GM12878 (cell line): ENCODE measurements around the gene SMOC1. TPM values are rescaled to one million over a fixed set of nuclear protein-coding genes. Genes with fewer than 3 reads are reported as not detected.

Experiments used
- ATAC-seq: fragments of 200-7000 bp; cut with Tn5 transposase; 3 replicates; pipeline ENCODE4 v1.9.1; 2020; ENCODE audit warnings: mild to moderate bottlenecking, moderate library complexity
- BruUV-seq: library from RNA; stranded (reverse); fragments of 400-500 nt; replicated peaks from 2 replicates; lab custom pipeline; 2021; lab: Mats Ljungman, UMichigan
- CTCF ChIA-PET: fragments of 300-600 bp; sonication (Branson Sonifier 250); formaldehyde crosslinking; extraction: SDS; loops from one replicate; lab custom pipeline; 2021; ENCODE audit warnings: inconsistent platforms; lab: Yijun Ruan, JAX
- POLR2A ChIA-PET: fragments of 350-600 bp; formaldehyde crosslinking; extraction: SDS; loops from one replicate; lab custom pipeline; 2021; ENCODE audit warnings: inconsistent platforms; lab: Charles Lee
- RAD21 ChIA-PET: fragments of 300-600 bp; sonication (Branson Sonifier 250); formaldehyde crosslinking; loops from one replicate; lab custom pipeline; 2023; ENCODE audit warnings: antibody characterized with exemption; ENCODE audit not compliant: unreplicated experiment; lab: Charles Lee
- SMC1A ChIA-PET: fragments of 300-600 bp; sonication (Branson Sonifier 250); formaldehyde crosslinking; loops from one replicate; lab custom pipeline; 2023; ENCODE audit not compliant: unreplicated experiment, uncharacterized antibody; lab: Charles Lee
- DNase-seq: peaks from one replicate; pipeline ENCODE4 v3.0.0-alpha.2; 2011; ENCODE audit warnings: low read depth, low spot score
- FAIRE-seq: peaks from 3 replicates; lab custom pipeline; 2011; peaks lifted over from hg19 to GRCh38; lab: Jason Lieb, UNC
- H2AFZ ChIP-seq: 2 replicates; pipeline ENCODE4 v1.6.0; 2011; ENCODE audit warnings: low read depth, low read length, control low read depth; ENCODE audit not compliant: control insufficient read depth
- H3K27ac ChIP-seq: 2 replicates; pipeline ENCODE4 v1.5.1; 2011; ENCODE audit warnings: control low read depth; ENCODE audit not compliant: control insufficient read depth, insufficient read depth
- H3K27me3 ChIP-seq, 2 experiments: replicated peaks in 1 of 2; 2 replicates each; pipeline versions ENCODE4 v1.6.0 to v1.6.1; 2011; ENCODE audit warnings: low read length in 1 of 2; ENCODE audit not compliant: control insufficient read depth in 2 of 2, insufficient read depth in 2 of 2
- H3K36me3 ChIP-seq, 2 experiments: 2 replicates each; pipeline ENCODE4 v1.5.1; 2011; ENCODE audit warnings: low read length in 1 of 2; ENCODE audit not compliant: control insufficient read depth in 2 of 2, insufficient read depth in 2 of 2
- H3K4me1 ChIP-seq: 2 replicates; pipeline ENCODE4 v1.6.1; 2011; ENCODE audit warnings: mild to moderate bottlenecking, low read length, moderate library complexity, mixed read lengths; ENCODE audit not compliant: control insufficient read depth, insufficient read depth
- H3K4me2 ChIP-seq: 2 replicates; pipeline ENCODE4 v1.6.0; 2011; ENCODE audit warnings: control low read depth; ENCODE audit not compliant: control insufficient read depth, insufficient read depth
- H3K4me3 ChIP-seq: fragments of 200-600 bp; sonication (generic); 2 replicates; pipeline ENCODE4 v1.5.1; 2016
- H3K79me2 ChIP-seq: 2 replicates; pipeline ENCODE4 v1.6.0; 2011; ENCODE audit warnings: low read length; ENCODE audit not compliant: control insufficient read depth, insufficient read depth
- H3K9ac ChIP-seq: 2 replicates; pipeline ENCODE4 v1.8.0; 2011; ENCODE audit warnings: low read length, control low read depth, mixed read lengths; ENCODE audit not compliant: control insufficient read depth, insufficient read depth
- H3K9me3 ChIP-seq: replicated peaks from 3 replicates; pipeline ENCODE4 v1.5.1; 2011; ENCODE audit warnings: mild to moderate bottlenecking, low read length; ENCODE audit not compliant: control insufficient read depth, insufficient read depth
- H4K20me1 ChIP-seq: 2 replicates; pipeline ENCODE4 v1.6.0; 2011; ENCODE audit not compliant: control insufficient read depth, insufficient read depth
- EZH2 ChIP-seq: IDR thresholded peaks from 2 replicates; pipeline ENCODE4 v1.6.1; 2012; ENCODE audit warnings: low read depth, mild to moderate bottlenecking, control low read depth, inconsistent platforms, low read length, borderline replicate concordance; ENCODE audit not compliant: control insufficient read depth
- KLF5 ChIP-seq: fragments of 450-650 bp; IDR thresholded peaks from 2 replicates; pipeline ENCODE4 v1.6.1; 2014; ENCODE audit warnings: mild to moderate bottlenecking; ENCODE audit not compliant: partially characterized antibody
- MYC ChIP-seq: IDR thresholded peaks from 2 replicates; pipeline ENCODE4 v1.6.1; 2011; ENCODE audit warnings: mild to moderate bottlenecking, low read length, moderate library complexity, inconsistent platforms; ENCODE audit not compliant: insufficient read depth, insufficient replicate concordance, insufficient read length, severe bottlenecking
- RUNX3 ChIP-seq: IDR thresholded peaks from 2 replicates; pipeline ENCODE4 v1.6.1; 2012; ENCODE audit warnings: low read length, inconsistent platforms
- SIX5 ChIP-seq: IDR thresholded peaks from 2 replicates; pipeline ENCODE4 v1.6.1; 2011; ENCODE audit warnings: mild to moderate bottlenecking, low read depth, low read length, moderate library complexity; ENCODE audit not compliant: severe bottlenecking
- TBL1XR1 ChIP-seq: IDR thresholded peaks from 2 replicates; pipeline ENCODE4 v1.6.1; 2012; ENCODE audit warnings: low read depth, low read length, improper control_type of control experiment
- TCF3 ChIP-seq: IDR thresholded peaks from 2 replicates; pipeline ENCODE4 v1.6.1; 2012; ENCODE audit warnings: low read depth, mild to moderate bottlenecking, low read length, borderline replicate concordance; ENCODE audit not compliant: insufficient read depth
- WGBS: methylation state at CpG from one replicate; pipeline ENCODE4 v1.1.6; 2016; ENCODE audit warnings: low lambda C conversion rate; ENCODE audit not compliant: insufficient replicate concordance, insufficient coverage; ENCODE audit errors: missing lambda C conversion rate; 5-methylcytosine and 5-hydroxymethylcytosine counted together
- in situ Hi-C: fragments of 300-500 bp; cut with MboI; formaldehyde crosslinking; loops from 9 replicates; pipeline ENCODE4 v1.14.3; 2018; ENCODE audit warnings: mixed read lengths
- intact Hi-C: fragments of 100-400 bp; cut with micrococcal nuclease; formaldehyde crosslinking; loops from one replicate; pipeline ENCODE4 v1.14.2; 2022; ENCODE audit not compliant: unreplicated experiment
- polyA plus RNA-seq, 11 experiments: library from polyadenylated mRNA; depleted of rRNA in 4 of 11; unstranded in 6 of 11; stranded (reverse) in 5 of 11; fragments of >200 nt; fragmentation: Nextera tagmentation in 4 of 11; fragmentation: Illumina TruSeq in 1 of 11; extraction: Ambion mirVana in 4 of 11; extraction: Trizol in 1 of 11; gene quantifications; 1 replicate in 1 of 11; 2 replicates in 10 of 11; pipeline versions ENCODE4 v1.2.1 to v1.2.3, GENCODE V29; 2011 to 2016; ENCODE audit warnings: inconsistent platforms in 2 of 11, missing spikeins in 2 of 11, low read depth in 1 of 11
- total RNA-seq, 4 experiments: library from RNA; depleted of rRNA in 3 of 4; stranded (reverse); fragments of >200 nt in 3 of 4; fragmentation: Illumina TruSeq in 1 of 4; extraction: Trizol in 1 of 4; gene quantifications; 2 replicates each; pipeline versions ENCODE4 v1.2.1 to v1.2.3, GENCODE V29; 2013 to 2021
- TF ChIP-seq, protein P1 (sequence below): fragments of 450-650 bp; IDR thresholded peaks from 2 replicates; pipeline ENCODE4 v1.6.1; 2017; ENCODE audit warnings: antibody characterized with exemption, mild to moderate bottlenecking, moderate library complexity

Gene SMOC1
- total and polyA plus RNA-seq, 10 of the 15 experiments (the other 5 are each of a cell fraction or from before 2014, with no cell fraction given) = 0.03 to 0.26 (median 0.14) TPM; not detected in 7

DNA sequence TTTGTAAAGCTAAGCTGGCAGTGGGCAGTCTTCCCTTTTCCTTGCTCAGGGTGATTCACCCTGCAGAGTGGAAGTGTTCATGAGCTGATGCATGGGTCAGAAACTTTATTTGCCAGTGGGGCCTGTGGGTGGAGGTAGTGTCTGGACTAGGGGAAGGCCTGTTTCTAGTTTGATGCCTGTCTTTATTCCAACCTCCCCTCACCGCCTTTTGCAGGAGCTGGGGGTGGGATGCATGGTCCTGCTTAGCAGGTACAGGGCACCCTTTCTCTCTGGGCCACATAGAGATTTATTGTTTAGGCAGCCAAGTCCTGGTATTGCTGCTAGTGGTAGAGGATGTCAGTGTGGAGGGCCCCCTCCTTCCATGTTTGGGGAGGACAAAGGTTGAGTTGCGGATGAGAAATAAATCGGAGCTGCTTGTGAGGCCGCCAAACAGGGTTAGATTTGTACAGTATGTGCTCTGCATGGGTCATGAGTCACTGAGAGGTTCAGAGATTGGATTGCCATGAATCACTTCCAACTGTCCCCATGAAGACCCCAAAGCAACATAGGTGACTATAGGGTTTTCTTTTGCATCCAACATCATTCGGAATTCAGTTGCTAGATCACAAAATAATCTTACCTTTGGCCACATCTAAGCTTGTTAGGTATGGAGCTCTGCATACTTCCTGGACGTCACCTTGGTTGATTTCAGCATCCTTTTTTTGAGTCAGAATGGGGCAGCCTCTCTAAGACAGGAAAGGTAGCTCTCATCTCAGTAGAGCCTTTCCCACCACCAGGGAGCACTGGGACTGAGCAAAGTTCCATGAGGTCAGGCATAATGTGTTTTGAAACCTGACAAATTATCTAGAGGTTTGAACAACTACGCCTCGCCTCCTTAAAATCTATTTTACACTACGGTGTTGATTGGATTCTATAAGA is 8.8 kb downstream of the SMOC1 start:
- Histone ChIP-seq H3K4me3 (no peak overlapping the region), H3K4me1 (no peaks in the 10 kb centered on the region), H3K27ac (no peak overlapping the region), H2AFZ (no peak overlapping the region), H3K79me2 (no peaks in the 10 kb centered on the region), H4K20me1 (no peaks in the 10 kb centered on the region), H3K36me3 (no peaks in the 10 kb centered on the region), H3K9me3 (no peaks in the 10 kb centered on the region), H3K4me2 (no peak overlapping the region), H3K9ac (no peak overlapping the region), H3K27me3 (peaks cover 2 to 11% of the 10 kb centered on the region in 2 experiments)
- TF ChIP-seq TBL1XR1 (no peak), EZH2 (no peak), SIX5 (no peak), TCF3 (no peak), RUNX3 (no peak), MYC (no peak), KLF5 (no peak)
- TF ChIP-seq, protein P1, sequence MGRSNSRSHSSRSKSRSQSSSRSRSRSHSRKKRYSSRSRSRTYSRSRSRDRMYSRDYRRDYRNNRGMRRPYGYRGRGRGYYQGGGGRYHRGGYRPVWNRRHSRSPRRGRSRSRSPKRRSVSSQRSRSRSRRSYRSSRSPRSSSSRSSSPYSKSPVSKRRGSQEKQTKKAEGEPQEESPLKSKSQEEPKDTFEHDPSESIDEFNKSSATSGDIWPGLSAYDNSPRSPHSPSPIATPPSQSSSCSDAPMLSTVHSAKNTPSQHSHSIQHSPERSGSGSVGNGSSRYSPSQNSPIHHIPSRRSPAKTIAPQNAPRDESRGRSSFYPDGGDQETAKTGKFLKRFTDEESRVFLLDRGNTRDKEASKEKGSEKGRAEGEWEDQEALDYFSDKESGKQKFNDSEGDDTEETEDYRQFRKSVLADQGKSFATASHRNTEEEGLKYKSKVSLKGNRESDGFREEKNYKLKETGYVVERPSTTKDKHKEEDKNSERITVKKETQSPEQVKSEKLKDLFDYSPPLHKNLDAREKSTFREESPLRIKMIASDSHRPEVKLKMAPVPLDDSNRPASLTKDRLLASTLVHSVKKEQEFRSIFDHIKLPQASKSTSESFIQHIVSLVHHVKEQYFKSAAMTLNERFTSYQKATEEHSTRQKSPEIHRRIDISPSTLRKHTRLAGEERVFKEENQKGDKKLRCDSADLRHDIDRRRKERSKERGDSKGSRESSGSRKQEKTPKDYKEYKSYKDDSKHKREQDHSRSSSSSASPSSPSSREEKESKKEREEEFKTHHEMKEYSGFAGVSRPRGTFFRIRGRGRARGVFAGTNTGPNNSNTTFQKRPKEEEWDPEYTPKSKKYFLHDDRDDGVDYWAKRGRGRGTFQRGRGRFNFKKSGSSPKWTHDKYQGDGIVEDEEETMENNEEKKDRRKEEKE = no peak
- DNase-seq (no peak), ATAC-seq (no peak), FAIRE-seq (no peak)
- no TSS peak for BruUV-seq
- in situ Hi-C loops = no loop called here
- ChIA-PET RAD21 (no interaction called here), POLR2A (no interaction called here), SMC1A (no interaction called here), CTCF (interaction anchor here (1.1 kb wide), 1 partner anchor 11 kb away, joined by 3 read pairs; no protein-coding TSS in a partner anchor)
- intact Hi-C loops = no loop called here
- WGBS = 39% methylated on average over 9 of the region's 9 CpGs
